Stomach (tissue), 4 donors: ENCODE results near the gene MANSC1.

Experiments used
- CTCF ChIP-seq, 7 experiments: fragments of 450-650 bp in 4 of 7; fragments of 200-600 bp in 3 of 7; sonication (generic) in 3 of 7; IDR thresholded peaks; one replicate each; pipeline ENCODE4 v1.5.1; 2016 to 2019; ENCODE audit warnings: antibody characterized with exemption in 7 of 7, control low read depth in 2 of 7, mild to moderate bottlenecking in 1 of 7
- POLR2AphosphoS5 ChIP-seq, 3 donors: sonication (generic); formaldehyde crosslinking; IDR thresholded peaks; one replicate each; pipeline ENCODE4 v1.6.1; 2016; ENCODE audit warnings: antibody characterized with exemption in 3 of 3

GRCh38 chr12:12315838-12316237 is 34.2 kb downstream of the MANSC1 start:
- peak in 1 of 3 donors; percentile 69 for TF ChIP-seq POLR2AphosphoS5 (IDR thresholded peaks at IDR 0.05)
- no peak for TF ChIP-seq CTCF (IDR thresholded peaks at IDR 0.05)
